Mesothelial cell of epicardium (in vitro differentiated cells): ENCODE results near the gene ATP5PO. TPM values are rescaled to one million over a fixed set of nuclear protein-coding genes. Genes with fewer than 3 reads are reported as not detected.
"Not testable (repeated sequence)": the region's sequence is repeated elsewhere in the genome, so short reads cannot be mapped to it uniquely, and the experiment has no call there.

Experiments used
- DNase-seq, 2 experiments: peaks; one replicate each; pipeline ENCODE4 v3.0.0; 2021; ENCODE audit warnings: low spot score in 2 of 2; ENCODE audit not compliant: unreplicated experiment in 2 of 2
- H3K27ac Mint-ChIP-seq: 2 replicates; pipeline ENCODE4 v1.8.0; 2021; ENCODE audit warnings: mixed read lengths
- H3K27me3 Mint-ChIP-seq: 2 replicates; pipeline ENCODE4 v1.8.0; 2021; ENCODE audit warnings: low read depth, mixed read lengths
- H3K36me3 Mint-ChIP-seq: 2 replicates; pipeline ENCODE4 v1.8.0; 2021; ENCODE audit warnings: mixed read lengths
- H3K4me1 Mint-ChIP-seq: 2 replicates; pipeline ENCODE4 v1.8.0; 2021; ENCODE audit warnings: mixed read lengths
- H3K4me3 Mint-ChIP-seq: 2 replicates; pipeline ENCODE4 v1.8.0; 2021; ENCODE audit warnings: mild to moderate bottlenecking, moderate library complexity, mixed read lengths
- H3K9me3 Mint-ChIP-seq: 2 replicates; pipeline ENCODE4 v1.8.0; 2021; ENCODE audit warnings: mixed read lengths
- CTCF ChIP-seq: fragments of 200-600 bp; sonication (generic); IDR thresholded peaks from one replicate; pipeline ENCODE4 v1.5.0; 2021; ENCODE audit warnings: antibody characterized with exemption; ENCODE audit not compliant: unreplicated experiment
- total RNA-seq: library from RNA; stranded (reverse); gene quantifications from 3 replicates; pipeline ENCODE4 v1.2.1, GENCODE V29; 2021

Gene ATP5PO
- total RNA-seq, 1 donor from 2014 or later, result 159 TPM

GRCh38 chr21:33865176-33865575, 50.4 kb downstream of the ATP5PO start:
- no peak overlapping the region for H3K27ac Mint-ChIP-seq
- H3K36me3 Mint-ChIP-seq, result peaks cover 4% of the 10 kb centered on the region
- no peak for TF ChIP-seq CTCF
- DNase-seq, result no peak
- no peaks in the 10 kb centered on the region for H3K4me1 Mint-ChIP-seq
- no peaks in the 10 kb centered on the region for H3K9me3 Mint-ChIP-seq
- no peak overlapping the region for H3K4me3 Mint-ChIP-seq
- no peaks in the 10 kb centered on the region for H3K27me3 Mint-ChIP-seq

GRCh38 chr21:33864150-33864549, 51.5 kb downstream of the ATP5PO start:
- TF ChIP-seq CTCF, result no peak
- H3K4me3 Mint-ChIP-seq, result no peak overlapping the region
- H3K36me3 Mint-ChIP-seq, result no peaks in the 10 kb centered on the region
- no peak overlapping the region for H3K27ac Mint-ChIP-seq
- no peaks in the 10 kb centered on the region for H3K4me1 Mint-ChIP-seq
- DNase-seq, result no peak
- no peaks in the 10 kb centered on the region for H3K27me3 Mint-ChIP-seq
- H3K9me3 Mint-ChIP-seq, result no peaks in the 10 kb centered on the region

- H3K4me1 Mint-ChIP-seq, H3K27me3 Mint-ChIP-seq, H3K4me3 Mint-ChIP-seq, H3K27ac Mint-ChIP-seq, H3K9me3 Mint-ChIP-seq, H3K36me3 Mint-ChIP-seq, DNase-seq: not testable (repeated sequence)
Measured at GRCh38 chr21:33863191-33863590, 52.4 kb downstream of the ATP5PO start.

GRCh38 chr21:33861125-33861524, 54.5 kb downstream of the ATP5PO start:
- no peak for DNase-seq
- Mint-ChIP-seq H3K4me3 (no peak overlapping the region), H3K27me3 (no peaks in the 10 kb centered on the region), H3K36me3 (no peaks in the 10 kb centered on the region), H3K27ac (no peak overlapping the region), H3K9me3 (no peaks in the 10 kb centered on the region), H3K4me1 (peaks cover 3% of the 10 kb centered on the region)
- no peak for TF ChIP-seq CTCF

- DNase-seq, result no peak
- no peaks in the 10 kb centered on the region for H3K27me3 Mint-ChIP-seq
- H3K9me3 Mint-ChIP-seq, result no peaks in the 10 kb centered on the region
- no peak overlapping the region for H3K27ac Mint-ChIP-seq
- H3K4me3 Mint-ChIP-seq, result no peak overlapping the region
- no peaks in the 10 kb centered on the region for H3K36me3 Mint-ChIP-seq
- TF ChIP-seq CTCF, result no peak
- H3K4me1 Mint-ChIP-seq, result peaks cover 3% of the 10 kb centered on the region
Measured at GRCh38 chr21:33860332-33860879, 55.2 kb downstream of the ATP5PO start.

GRCh38 chr21:33859373-33860102, 56.1 kb downstream of the ATP5PO start:
- Mint-ChIP-seq H3K36me3 (no peaks in the 10 kb centered on the region), H3K4me3 (no peak overlapping the region), H3K27me3 (no peaks in the 10 kb centered on the region), H3K4me1 (peaks cover 3% of the 10 kb centered on the region), H3K9me3 (no peaks in the 10 kb centered on the region), H3K27ac (no peak overlapping the region)
- TF ChIP-seq CTCF, result no peak
- DNase-seq, result no peak
